Measurements from ENCODE around the gene SLC16A12. TPM values are rescaled to one million over a fixed set of nuclear protein-coding genes. Genes with fewer than 3 reads are reported as not detected.
A peak's percentile ranks its signal among the peaks of the same experiment; 100 is the strongest.

SLC16A12 gene
- total and polyA plus RNA-seq, 10 of the 15 experiments (the other 5 are each of a cell fraction or from before 2014, with no cell fraction given), result not detected

DNA sequence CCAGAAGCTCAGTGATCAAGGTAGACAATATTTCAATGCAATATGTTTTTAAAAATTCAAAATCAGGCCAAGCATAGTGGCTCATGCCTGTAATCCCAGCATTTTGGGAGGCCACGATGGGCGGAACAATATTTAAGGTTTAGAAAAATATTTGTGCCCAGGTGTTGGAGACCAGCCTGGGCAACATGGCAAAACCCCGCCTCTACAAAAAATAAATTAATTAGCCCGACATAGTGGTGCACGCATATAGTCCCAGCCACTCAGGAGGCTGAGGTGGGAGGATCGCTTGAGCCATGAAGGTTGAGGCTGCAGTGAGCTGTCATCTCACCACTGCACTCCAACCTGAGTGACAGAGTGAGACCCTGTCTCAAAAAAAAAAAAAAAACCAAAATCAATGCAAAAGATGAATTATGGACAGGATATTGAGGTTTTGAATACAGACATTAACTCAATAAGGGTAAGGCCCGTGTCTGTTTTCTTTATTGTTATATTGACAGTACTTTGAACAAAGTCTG lies 121.9 kb downstream of the SLC16A12 start:
- CTCF ChIA-PET, result interaction anchor here (1.0 to 3.0 kb wide), 10 partner anchors 10 to 426 kb away, joined by 3 to 24 read pairs (median 4); partner anchors contain the start of gene IFIT1
- H3K9ac ChIP-seq (ENCODE audit: control insufficient read depth, insufficient read depth, low read length), result peak overlapping the region; percentile 97
- peaks cover 3% of the 10 kb centered on the region; the same call in 2 of the 3 replicates for H3K9me3 ChIP-seq (replicated peaks; ENCODE audit: control insufficient read depth, insufficient read depth, low read length)
- H3K27ac ChIP-seq (ENCODE audit: control insufficient read depth, insufficient read depth), result peak overlapping the region; percentile 97
- H4K20me1 ChIP-seq (ENCODE audit: control insufficient read depth, insufficient read depth), result no peaks in the 10 kb centered on the region
- H3K79me2 ChIP-seq (ENCODE audit: control insufficient read depth, insufficient read depth, low read length), result peaks cover 48% of the 10 kb centered on the region
- peak overlapping the region; percentile 89 for H3K4me2 ChIP-seq (ENCODE audit: control insufficient read depth, insufficient read depth)
- FAIRE-seq, result no peak
- TF ChIP-seq IRF4 (IDR thresholded peaks at IDR 0.05; ENCODE audit: low read depth, low read length) (no peak), CHD4 (IDR thresholded peaks at IDR 0.05) (no peak), CBX3 (IDR thresholded peaks at IDR 0.05; ENCODE audit: borderline replicate concordance, low read depth) (no peak), EP300 (IDR thresholded peaks at IDR 0.05; ENCODE audit: borderline replicate concordance in 1 of 2, control insufficient read depth in 1 of 2, low read depth in 2 of 2, low read length in 2 of 2) (no peak), ZNF274 (IDR thresholded peaks at IDR 0.05; ENCODE audit: insufficient read depth, insufficient read length) (no peak)
- TF ChIP-seq, protein P1, sequence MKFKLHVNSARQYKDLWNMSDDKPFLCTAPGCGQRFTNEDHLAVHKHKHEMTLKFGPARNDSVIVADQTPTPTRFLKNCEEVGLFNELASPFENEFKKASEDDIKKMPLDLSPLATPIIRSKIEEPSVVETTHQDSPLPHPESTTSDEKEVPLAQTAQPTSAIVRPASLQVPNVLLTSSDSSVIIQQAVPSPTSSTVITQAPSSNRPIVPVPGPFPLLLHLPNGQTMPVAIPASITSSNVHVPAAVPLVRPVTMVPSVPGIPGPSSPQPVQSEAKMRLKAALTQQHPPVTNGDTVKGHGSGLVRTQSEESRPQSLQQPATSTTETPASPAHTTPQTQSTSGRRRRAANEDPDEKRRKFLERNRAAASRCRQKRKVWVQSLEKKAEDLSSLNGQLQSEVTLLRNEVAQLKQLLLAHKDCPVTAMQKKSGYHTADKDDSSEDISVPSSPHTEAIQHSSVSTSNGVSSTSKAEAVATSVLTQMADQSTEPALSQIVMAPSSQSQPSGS (IDR thresholded peaks at IDR 0.05; ENCODE audit: low read length), result no peak
- TF ChIP-seq, protein P2, sequence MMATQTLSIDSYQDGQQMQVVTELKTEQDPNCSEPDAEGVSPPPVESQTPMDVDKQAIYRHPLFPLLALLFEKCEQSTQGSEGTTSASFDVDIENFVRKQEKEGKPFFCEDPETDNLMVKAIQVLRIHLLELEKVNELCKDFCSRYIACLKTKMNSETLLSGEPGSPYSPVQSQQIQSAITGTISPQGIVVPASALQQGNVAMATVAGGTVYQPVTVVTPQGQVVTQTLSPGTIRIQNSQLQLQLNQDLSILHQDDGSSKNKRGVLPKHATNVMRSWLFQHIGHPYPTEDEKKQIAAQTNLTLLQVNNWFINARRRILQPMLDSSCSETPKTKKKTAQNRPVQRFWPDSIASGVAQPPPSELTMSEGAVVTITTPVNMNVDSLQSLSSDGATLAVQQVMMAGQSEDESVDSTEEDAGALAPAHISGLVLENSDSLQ (IDR thresholded peaks at IDR 0.05), result peak; percentile 49
- TF ChIP-seq, protein P3, sequence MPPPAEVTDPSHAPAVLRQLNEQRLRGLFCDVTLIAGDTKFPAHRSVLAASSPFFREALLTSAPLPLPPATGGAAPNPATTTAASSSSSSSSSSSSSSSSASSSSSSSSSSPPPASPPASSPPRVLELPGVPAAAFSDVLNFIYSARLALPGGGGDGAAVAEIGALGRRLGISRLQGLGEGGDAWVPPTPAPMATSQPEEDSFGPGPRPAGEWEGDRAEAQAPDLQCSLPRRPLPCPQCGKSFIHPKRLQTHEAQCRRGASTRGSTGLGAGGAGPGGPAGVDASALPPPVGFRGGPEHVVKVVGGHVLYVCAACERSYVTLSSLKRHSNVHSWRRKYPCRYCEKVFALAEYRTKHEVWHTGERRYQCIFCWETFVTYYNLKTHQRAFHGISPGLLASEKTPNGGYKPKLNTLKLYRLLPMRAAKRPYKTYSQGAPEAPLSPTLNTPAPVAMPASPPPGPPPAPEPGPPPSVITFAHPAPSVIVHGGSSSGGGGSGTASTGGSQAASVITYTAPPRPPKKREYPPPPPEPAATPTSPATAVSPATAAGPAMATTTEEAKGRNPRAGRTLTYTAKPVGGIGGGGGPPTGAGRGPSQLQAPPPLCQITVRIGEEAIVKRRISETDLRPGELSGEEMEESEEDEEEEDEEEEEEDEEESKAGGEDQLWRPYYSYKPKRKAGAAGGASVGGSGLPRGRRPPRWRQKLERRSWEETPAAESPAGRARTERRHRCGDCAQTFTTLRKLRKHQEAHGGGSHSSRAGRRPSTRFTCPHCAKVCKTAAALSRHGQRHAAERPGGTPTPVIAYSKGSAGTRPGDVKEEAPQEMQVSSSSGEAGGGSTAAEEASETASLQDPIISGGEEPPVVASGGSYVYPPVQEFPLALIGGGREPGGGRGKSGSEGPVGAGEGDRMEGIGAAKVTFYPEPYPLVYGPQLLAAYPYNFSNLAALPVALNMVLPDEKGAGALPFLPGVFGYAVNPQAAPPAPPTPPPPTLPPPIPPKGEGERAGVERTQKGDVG (CRISPR knock-in tag; IDR thresholded peaks at IDR 0.05), result no peak
- TF ChIP-seq, protein P4, sequence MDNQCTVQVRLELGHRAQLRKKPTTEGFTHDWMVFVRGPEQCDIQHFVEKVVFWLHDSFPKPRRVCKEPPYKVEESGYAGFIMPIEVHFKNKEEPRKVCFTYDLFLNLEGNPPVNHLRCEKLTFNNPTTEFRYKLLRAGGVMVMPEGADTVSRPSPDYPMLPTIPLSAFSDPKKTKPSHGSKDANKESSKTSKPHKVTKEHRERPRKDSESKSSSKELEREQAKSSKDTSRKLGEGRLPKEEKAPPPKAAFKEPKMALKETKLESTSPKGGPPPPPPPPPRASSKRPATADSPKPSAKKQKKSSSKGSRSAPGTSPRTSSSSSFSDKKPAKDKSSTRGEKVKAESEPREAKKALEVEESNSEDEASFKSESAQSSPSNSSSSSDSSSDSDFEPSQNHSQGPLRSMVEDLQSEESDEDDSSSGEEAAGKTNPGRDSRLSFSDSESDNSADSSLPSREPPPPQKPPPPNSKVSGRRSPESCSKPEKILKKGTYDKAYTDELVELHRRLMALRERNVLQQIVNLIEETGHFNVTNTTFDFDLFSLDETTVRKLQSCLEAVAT (IDR thresholded peaks at IDR 0.05), result peak; percentile 54; the same call in 1 of the 2 replicates
- RAD21 ChIA-PET (ENCODE audit: unreplicated experiment), result interaction anchor here (0.8 to 2.8 kb wide), 11 partner anchors 20 to 172 kb away, joined by 3 to 20 read pairs (median 4); partner anchors contain the start of gene IFIT1
- no peak for DNase-seq (ENCODE audit: low read depth, low spot score)
- ATAC-seq, result no peak
- H3K4me3 ChIP-seq, result peak overlapping the region; percentile 79
- H2AFZ ChIP-seq (ENCODE audit: control insufficient read depth, low read depth, low read length), result peak overlapping the region; percentile 71
- no peaks in the 10 kb centered on the region for H3K27me3 ChIP-seq (replicated peaks in 1 of 2; ENCODE audit: control insufficient read depth in 2 of 2, insufficient read depth in 2 of 2, low read length in 1 of 2)
- SMC1A ChIA-PET (ENCODE audit: uncharacterized antibody, unreplicated experiment), result interaction anchor here (1.0 to 2.4 kb wide), 12 partner anchors 10 to 196 kb away, joined by 3 to 27 read pairs (median 4); partner anchors contain the start of gene IFIT1
- 85% methylated on average over 7 of the region's 7 CpGs for WGBS (ENCODE audit: insufficient coverage, insufficient replicate concordance, low lambda C conversion rate, missing lambda C conversion rate)
- BruUV-seq (replicated peaks), result no TSS peak
- H3K4me1 ChIP-seq (ENCODE audit: control insufficient read depth, insufficient read depth, low read length), result no peaks in the 10 kb centered on the region
- POLR2A ChIA-PET, result interaction anchor here (0.6 to 1.9 kb wide), 6 partner anchors 11 to 1810 kb away, joined by 3 to 18 read pairs (median 4); partner anchors contain the start of genes IFIT1 and IFIT2
- in situ Hi-C loops (cut with MboI) (no loop called here), intact Hi-C loops (cut with micrococcal nuclease; ENCODE audit: unreplicated experiment) (loop anchor here (10.0 kb wide), 1 partner anchor 529 kb away; the partner anchor contains the start of gene STAMBPL1)
- peaks cover 0 to 11% of the 10 kb centered on the region in 2 experiments for H3K36me3 ChIP-seq (ENCODE audit: control insufficient read depth in 2 of 2, insufficient read depth in 2 of 2, low read length in 1 of 2)
